Stimulated activated CD8-positive, alpha-beta memory T cell treated with anti-CD3 and anti-CD28 coated beads, Interleukin-7, amount 100 ng/mL, for 4 hours (primary cell): ENCODE data around the gene MYL12B.
"Not testable (repeated sequence)": the region's sequence is repeated elsewhere in the genome, so short reads cannot be mapped to it uniquely, and the experiment has no call there.

Experiments used
- DNase-seq, 2 donors: peaks; one replicate each; pipeline ENCODE4 v3.0.0-alpha.2; 2020; ENCODE audit warnings: low read depth in 2 of 2

The MYL12B gene

GRCh38 chr18:3261373-3262233, at the start of gene MYL12B:
Gene MYL12B, plus strand, starts transcription at chr18:3262133. Its CDS starts 10,766 bp downstream, at chr18:3272899.
- peak; percentile 38 to 74 for DNase-seq

- no peak for DNase-seq
These were observed 49.3 kb upstream of the MYL12B start for GRCh38 chr18:3212657-3213056.

GRCh38 chr18:3213300-3214059, 48.5 kb upstream of the MYL12B start:
- no peak for DNase-seq

GRCh38 chr18:3214855-3215637, 46.9 kb upstream of the MYL12B start:
- DNase-seq: no peak

GRCh38 chr18:3216987-3217386, 44.9 kb upstream of the MYL12B start:
- no peak for DNase-seq

- DNase-seq: no peak
These were observed 43.8 kb upstream of the MYL12B start for GRCh38 chr18:3217948-3218647.

GRCh38 chr18:3218819-3219218, 43.1 kb upstream of the MYL12B start:
- DNase-seq: no peak

GRCh38 chr18:3219241-3219630, 42.7 kb upstream of the MYL12B start:
- no peak for DNase-seq

- no peak for DNase-seq
These were observed 42.1 kb upstream of the MYL12B start, which contains the start of gene MYOM1 for GRCh38 chr18:3219631-3220335. Gene MYOM1, minus strand, starts transcription at chr18:3219968. Its CDS starts 4,745 bp downstream, at chr18:3215223.

GRCh38 chr18:3220868-3221267, 41.1 kb upstream of the MYL12B start:
- DNase-seq: not testable (repeated sequence)

GRCh38 chr18:3221496-3221895, 40.4 kb upstream of the MYL12B start:
- no peak for DNase-seq

- DNase-seq: no peak
These were observed 38.6 kb upstream of the MYL12B start for GRCh38 chr18:3223356-3223755.

GRCh38 chr18:3224223-3224622, 37.7 kb upstream of the MYL12B start:
- no peak for DNase-seq

- DNase-seq: no peak
These were observed 36.3 kb upstream of the MYL12B start for GRCh38 chr18:3225588-3225987.

- no peak for DNase-seq
These were observed 35.9 kb upstream of the MYL12B start for GRCh38 chr18:3226048-3226447.

GRCh38 chr18:3230401-3231334, 31.3 kb upstream of the MYL12B start:
- DNase-seq: no peak

- DNase-seq: no peak
These were observed 28.9 kb upstream of the MYL12B start for GRCh38 chr18:3233004-3233403.

GRCh38 chr18:3233433-3234168, 28.3 kb upstream of the MYL12B start:
- DNase-seq: no peak

GRCh38 chr18:3234457-3234856, 27.5 kb upstream of the MYL12B start:
- DNase-seq: no peak
